Smooth muscle cell (in vitro differentiated cells): ENCODE data around the gene MRC2. TPM values are rescaled to one million over a fixed set of nuclear protein-coding genes. Genes with fewer than 3 reads are reported as not detected.

Source experiments
- DNase-seq: peaks from one replicate; lab custom pipeline; 2025; ENCODE audit not compliant: unreplicated experiment; lab: John Stamatoyannopoulos, UW
- H2AFZ ChIP-seq: fragments of 200-600 bp; sonication (generic); 2 replicates; pipeline ENCODE4 v1.6.0; 2016; ENCODE audit warnings: antibody characterized with exemption, low read depth, mild to moderate bottlenecking
- H3F3A ChIP-seq: fragments of 200-600 bp; sonication (generic); 2 replicates; pipeline ENCODE4 v1.6.0; 2017; ENCODE audit warnings: antibody characterized with exemption, low read depth
- H3K27ac ChIP-seq: fragments of 200-600 bp; sonication (generic); 2 replicates; pipeline ENCODE4 v1.5.1; 2016; ENCODE audit warnings: low read depth, mild to moderate bottlenecking
- H3K27me3 ChIP-seq: fragments of 200-600 bp; sonication (generic); 2 replicates; pipeline ENCODE4 v1.6.1; 2016; ENCODE audit warnings: low read depth, mild to moderate bottlenecking
- H3K36me3 ChIP-seq: fragments of 200-600 bp; sonication (generic); 2 replicates; pipeline ENCODE4 v1.5.1; 2016; ENCODE audit warnings: low read depth
- H3K4me1 ChIP-seq: fragments of 200-600 bp; sonication (generic); 2 replicates; pipeline ENCODE4 v1.5.1; 2016; ENCODE audit warnings: low read depth
- H3K4me2 ChIP-seq: fragments of 200-600 bp; sonication (generic); 2 replicates; pipeline ENCODE4 v1.6.0; 2016; ENCODE audit warnings: mild to moderate bottlenecking
- H3K4me3 ChIP-seq: fragments of 200-600 bp; sonication (generic); 2 replicates; pipeline ENCODE4 v1.5.1; 2016; ENCODE audit warnings: mild to moderate bottlenecking
- H3K79me2 ChIP-seq: fragments of 200-600 bp; sonication (generic); 2 replicates; pipeline ENCODE4 v1.6.0; 2016; ENCODE audit warnings: low read depth, mild to moderate bottlenecking
- H3K9ac ChIP-seq: fragments of 200-600 bp; sonication (generic); 2 replicates; pipeline ENCODE4 v1.6.0; 2016; ENCODE audit warnings: low read depth
- H3K9me3 ChIP-seq: fragments of 200-600 bp; sonication (generic); replicated peaks from 2 replicates; pipeline ENCODE4 v1.5.1; 2016; ENCODE audit warnings: low read depth
- H4K20me1 ChIP-seq: fragments of 200-600 bp; sonication (generic); 2 replicates; pipeline ENCODE4 v1.6.0; 2016; ENCODE audit warnings: low read depth
- CTCF ChIP-seq: fragments of 200-600 bp; sonication (generic); IDR thresholded peaks from 2 replicates; pipeline ENCODE4 v1.5.1; 2017; ENCODE audit warnings: borderline replicate concordance, mild to moderate bottlenecking, antibody characterized with exemption; ENCODE audit not compliant: insufficient read depth, poor library complexity, severe bottlenecking
- WGBS: methylation state at CpG from one replicate; pipeline ENCODE4 v1.1.7; 2016; ENCODE audit warnings: low lambda C conversion rate; 5-methylcytosine and 5-hydroxymethylcytosine counted together
- polyA plus RNA-seq: library from polyadenylated mRNA; unstranded; fragments of >200 nt; fragmentation: Nextera tagmentation; extraction: Ambion mirVana; gene quantifications from 2 replicates; pipeline ENCODE4 v1.2.1, GENCODE V29; 2016
- total RNA-seq: library from RNA; depleted of rRNA; stranded (reverse); fragments of >200 nt; gene quantifications from 2 replicates; pipeline ENCODE4 v1.2.3, GENCODE V29; 2014

The MRC2 gene
- total and polyA plus RNA-seq, 2 experiments from 2014 or later, result 177 to 489 TPM

- H3K36me3 ChIP-seq, result no peaks in the 10 kb centered on the region
- DNase-seq, result no peak
- H3K4me2 ChIP-seq, result peak overlapping the region; percentile 83
- peaks cover 78% of the 10 kb centered on the region for H3K79me2 ChIP-seq
- peaks cover 10% of the 10 kb centered on the region for H3F3A ChIP-seq
- H3K4me1 ChIP-seq, result peaks cover 41% of the 10 kb centered on the region
- H3K27ac ChIP-seq, result peak overlapping the region; percentile 98
- TF ChIP-seq CTCF, result no peak
- H3K9ac ChIP-seq, result no peak overlapping the region
- no peak overlapping the region for H2AFZ ChIP-seq
- WGBS, result 51% methylated on average over 12 of the region's 12 CpGs
- H3K4me3 ChIP-seq, result peak overlapping the region; percentile 85
- no peaks in the 10 kb centered on the region for H3K9me3 ChIP-seq
- no peaks in the 10 kb centered on the region for H3K27me3 ChIP-seq
- H4K20me1 ChIP-seq, result peaks cover 67% of the 10 kb centered on the region
Measured at GRCh38 chr17:62630365-62631085, 3.1 kb downstream of the MRC2 start.

GRCh38 chr17:62631086-62631935 is 3.8 kb downstream of the MRC2 start:
- WGBS, result 93% methylated on average over 23 of the region's 23 CpGs
- H3F3A ChIP-seq, result peaks cover 10% of the 10 kb centered on the region
- peak overlapping the region; percentile 83 for H3K4me2 ChIP-seq
- H3K9me3 ChIP-seq, result no peaks in the 10 kb centered on the region
- DNase-seq, result no peak
- peaks cover 74% of the 10 kb centered on the region for H4K20me1 ChIP-seq
- H3K4me3 ChIP-seq, result no peak overlapping the region
- peak overlapping the region; percentile 98 for H3K27ac ChIP-seq
- no peaks in the 10 kb centered on the region for H3K27me3 ChIP-seq
- no peak for TF ChIP-seq CTCF
- no peak overlapping the region for H3K9ac ChIP-seq
- peaks cover 36% of the 10 kb centered on the region for H3K4me1 ChIP-seq
- H2AFZ ChIP-seq, result no peak overlapping the region
- no peaks in the 10 kb centered on the region for H3K36me3 ChIP-seq
- peaks cover 86% of the 10 kb centered on the region for H3K79me2 ChIP-seq

GRCh38 chr17:62631936-62632924 is 4.8 kb downstream of the MRC2 start:
- no peak for DNase-seq
- H3K27me3 ChIP-seq, result no peaks in the 10 kb centered on the region
- peaks cover 94% of the 10 kb centered on the region for H3K79me2 ChIP-seq
- H3K36me3 ChIP-seq, result no peaks in the 10 kb centered on the region
- no peak overlapping the region for H3K9ac ChIP-seq
- H3F3A ChIP-seq, result peaks cover 10% of the 10 kb centered on the region
- WGBS, result 87% methylated on average over 27 of the region's 27 CpGs
- peaks cover 30% of the 10 kb centered on the region for H3K4me1 ChIP-seq
- H2AFZ ChIP-seq, result no peak overlapping the region
- H3K4me2 ChIP-seq, result peak overlapping the region; percentile 83
- TF ChIP-seq CTCF, result no peak
- H3K4me3 ChIP-seq, result no peak overlapping the region
- no peaks in the 10 kb centered on the region for H3K9me3 ChIP-seq
- H4K20me1 ChIP-seq, result peaks cover 83% of the 10 kb centered on the region
- H3K27ac ChIP-seq, result peak overlapping the region; percentile 60
